Left renal cortex interstitium (tissue), 4 donors: Measurements from ENCODE around the gene COPS8. TPM values are rescaled to one million over a fixed set of nuclear protein-coding genes. Genes with fewer than 3 reads are reported as not detected.

Experiments used
- DNase-seq, 4 donors: peaks; one replicate each; pipeline ENCODE4 v3.0.0-alpha.2; 2013; ENCODE audit warnings: low read depth in 4 of 4, low spot score in 2 of 4, missing footprints in 1 of 4
- polyA plus RNA-seq, 4 donors: library from polyadenylated mRNA; unstranded; fragments of 120-200 nt; gene quantifications; one replicate each; pipeline ENCODE4 v1.2.1, GENCODE V29; 2013; ENCODE audit not compliant: insufficient read length in 4 of 4

COPS8 gene
- polyA plus RNA-seq, 4 donors: 76.9 to 94.0 (median 88.3) TPM

GRCh38 chr2:237129625-237130263 lies 44.1 kb downstream of the COPS8 start:
- no peak for DNase-seq

- no peak for DNase-seq
These were observed 45.1 kb downstream of the COPS8 start for GRCh38 chr2:237130562-237131421.

GRCh38 chr2:237131749-237132533 lies 46.3 kb downstream of the COPS8 start:
- DNase-seq: no peak

GRCh38 chr2:237132799-237133198 lies 47.1 kb downstream of the COPS8 start:
- no peak for DNase-seq

- DNase-seq: no peak
These were observed 48.9 kb downstream of the COPS8 start for GRCh38 chr2:237134321-237135230.

- DNase-seq: no peak
These were observed 51.1 kb downstream of the COPS8 start for GRCh38 chr2:237136824-237137223.

GRCh38 chr2:237137626-237138323 lies 52.1 kb downstream of the COPS8 start:
- no peak for DNase-seq

GRCh38 chr2:237139123-237139675 lies 53.5 kb downstream of the COPS8 start:
- DNase-seq: no peak

GRCh38 chr2:237140689-237141285 lies 55.1 kb downstream of the COPS8 start:
- DNase-seq: no peak

- DNase-seq: no peak
These were observed 55.9 kb downstream of the COPS8 start for GRCh38 chr2:237141571-237142051.

- no peak for DNase-seq
These were observed 57.4 kb downstream of the COPS8 start for GRCh38 chr2:237143118-237143517.

- DNase-seq: no peak
These were observed 58.2 kb downstream of the COPS8 start for GRCh38 chr2:237143676-237144440.

GRCh38 chr2:237144516-237144915 lies 58.8 kb downstream of the COPS8 start:
- DNase-seq: no peak

GRCh38 chr2:237147317-237147716 lies 61.6 kb downstream of the COPS8 start:
- no peak for DNase-seq

- DNase-seq: no peak
These were observed 62.9 kb downstream of the COPS8 start for GRCh38 chr2:237148624-237149023.

GRCh38 chr2:237149425-237149824 lies 63.7 kb downstream of the COPS8 start:
- no peak for DNase-seq
